MM.1S (cell line): ENCODE measurements around the gene TCERG1L.

Experiments
- DNase-seq: peaks from one replicate; pipeline ENCODE4 v3.0.0-alpha.2; 2015
- H2AFZ ChIP-seq: fragments of 300-600 bp; sonication (generic); 2 replicates; pipeline ENCODE4 v1.6.0; 2016; ENCODE audit warnings: antibody characterized with exemption, low read length
- H3F3A ChIP-seq: fragments of 300-600 bp; sonication (generic); 2 replicates; pipeline ENCODE4 v1.6.1; 2016; ENCODE audit warnings: mild to moderate bottlenecking, antibody characterized with exemption, low read length, moderate library complexity, mixed read lengths; ENCODE audit not compliant: insufficient read depth
- H3K27ac ChIP-seq: fragments of 300-600 bp; sonication (generic); 2 replicates; pipeline ENCODE4 v1.5.1; 2016; ENCODE audit warnings: mild to moderate bottlenecking, low read length
- H3K27me3 ChIP-seq: fragments of 300-600 bp; sonication (generic); replicated peaks from 2 replicates; pipeline ENCODE4 v1.6.0; 2016; ENCODE audit warnings: low read length; ENCODE audit not compliant: insufficient read depth
- H3K36me3 ChIP-seq: fragments of 300-600 bp; sonication (generic); replicated peaks from 2 replicates; pipeline ENCODE4 v1.6.1; 2016; ENCODE audit warnings: mild to moderate bottlenecking, low read length, mixed read lengths; ENCODE audit not compliant: insufficient read depth
- H3K4me1 ChIP-seq: fragments of 300-600 bp; sonication (generic); 2 replicates; pipeline ENCODE4 v1.6.1; 2016; ENCODE audit warnings: low read length, mixed read lengths
- H3K4me2 ChIP-seq: fragments of 300-600 bp; sonication (generic); 2 replicates; pipeline ENCODE4 v1.6.0; 2016; ENCODE audit warnings: low read depth, low read length
- H3K4me3 ChIP-seq: fragments of 300-600 bp; sonication (generic); 2 replicates; pipeline ENCODE4 v1.5.1; 2016; ENCODE audit warnings: low read length, mixed read lengths
- H3K79me2 ChIP-seq: fragments of 300-600 bp; sonication (generic); 2 replicates; pipeline ENCODE4 v1.6.1; 2016; ENCODE audit warnings: mixed run types, low read length, mixed read lengths
- H3K9ac ChIP-seq: fragments of 300-600 bp; sonication (generic); 2 replicates; pipeline ENCODE4 v1.6.1; 2016; ENCODE audit warnings: low read length, mixed read lengths
- H3K9me2 ChIP-seq: fragments of 300-600 bp; sonication (generic); replicated peaks from 2 replicates; pipeline ENCODE4 v1.6.1; 2016; ENCODE audit warnings: mild to moderate bottlenecking, low read length, mixed read lengths; ENCODE audit not compliant: insufficient read depth
- H3K9me3 ChIP-seq: fragments of 300-600 bp; sonication (generic); replicated peaks from 2 replicates; pipeline ENCODE4 v1.6.1; 2016; ENCODE audit warnings: mild to moderate bottlenecking, low read length, mixed read lengths; ENCODE audit not compliant: insufficient read depth
- H4K20me1 ChIP-seq: fragments of 300-600 bp; sonication (generic); 2 replicates; pipeline ENCODE4 v1.6.1; 2016; ENCODE audit warnings: mild to moderate bottlenecking, low read length, moderate library complexity, mixed read lengths; ENCODE audit not compliant: insufficient read depth
- EZH2 ChIP-seq: fragments of 300-600 bp; sonication (generic); optimal IDR thresholded peaks from 2 replicates; pipeline ENCODE3; 2017; ENCODE audit warnings: low read depth, mild to moderate bottlenecking, antibody characterized with exemption, low read length, mixed read lengths
- EZH2phosphoT487 ChIP-seq: fragments of 300-600 bp; sonication (generic); IDR thresholded peaks from 2 replicates; pipeline ENCODE4 v1.6.1; 2018; ENCODE audit warnings: antibody characterized with exemption, low read length
- TF ChIP-seq, protein P1 (sequence below): fragments of 300-600 bp; sonication (generic); IDR thresholded peaks from 2 replicates; pipeline ENCODE4 v1.5.1; 2016; ENCODE audit warnings: antibody characterized with exemption, low read length, mixed read lengths

TCERG1L gene

DNA sequence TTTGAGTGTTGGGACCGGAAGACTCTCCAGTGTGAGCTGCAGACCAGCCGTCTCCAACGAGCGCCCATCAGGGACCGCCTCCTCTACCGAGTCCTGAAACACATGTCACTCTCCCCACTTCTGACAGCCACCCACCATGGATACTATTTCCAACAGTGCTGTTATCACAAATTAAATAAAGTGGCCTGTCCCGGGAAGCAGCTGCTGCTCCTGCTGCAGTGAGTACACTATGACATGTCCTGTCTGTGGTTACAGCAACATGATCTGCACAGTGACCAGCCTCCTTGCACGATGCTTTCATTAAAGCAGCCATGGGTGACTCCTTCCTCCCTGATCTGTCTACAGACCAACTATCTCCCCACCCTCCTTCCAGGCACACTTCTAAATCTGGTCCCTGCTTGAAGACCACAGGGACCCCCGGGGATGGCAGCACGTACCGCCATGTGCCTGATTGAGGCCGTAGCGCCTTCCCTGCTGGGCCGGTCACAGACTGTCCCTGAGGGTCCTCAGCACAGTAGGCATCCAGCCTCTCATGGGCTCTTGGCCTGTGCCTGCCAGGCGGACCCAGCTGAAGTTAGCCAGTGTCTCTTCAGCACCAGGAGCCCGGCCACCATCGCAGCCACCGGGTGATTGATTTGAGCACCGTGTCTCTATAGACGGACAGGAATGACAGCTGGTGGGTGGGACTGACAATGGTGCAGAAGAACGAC lies 58.8 kb downstream of the TCERG1L start:
- Histone ChIP-seq H3K4me1 (no peaks in the 10 kb centered on the region), H3K9me2 (no peaks in the 10 kb centered on the region), H3F3A (no peaks in the 10 kb centered on the region), H3K79me2 (no peaks in the 10 kb centered on the region), H3K4me3 (no peak overlapping the region), H2AFZ (no peak overlapping the region), H3K27ac (no peak overlapping the region), H3K9me3 (no peaks in the 10 kb centered on the region), H3K27me3 (no peaks in the 10 kb centered on the region), H3K36me3 (no peaks in the 10 kb centered on the region), H3K4me2 (no peak overlapping the region), H4K20me1 (no peaks in the 10 kb centered on the region), H3K9ac (no peak overlapping the region)
- TF ChIP-seq, protein P1, sequence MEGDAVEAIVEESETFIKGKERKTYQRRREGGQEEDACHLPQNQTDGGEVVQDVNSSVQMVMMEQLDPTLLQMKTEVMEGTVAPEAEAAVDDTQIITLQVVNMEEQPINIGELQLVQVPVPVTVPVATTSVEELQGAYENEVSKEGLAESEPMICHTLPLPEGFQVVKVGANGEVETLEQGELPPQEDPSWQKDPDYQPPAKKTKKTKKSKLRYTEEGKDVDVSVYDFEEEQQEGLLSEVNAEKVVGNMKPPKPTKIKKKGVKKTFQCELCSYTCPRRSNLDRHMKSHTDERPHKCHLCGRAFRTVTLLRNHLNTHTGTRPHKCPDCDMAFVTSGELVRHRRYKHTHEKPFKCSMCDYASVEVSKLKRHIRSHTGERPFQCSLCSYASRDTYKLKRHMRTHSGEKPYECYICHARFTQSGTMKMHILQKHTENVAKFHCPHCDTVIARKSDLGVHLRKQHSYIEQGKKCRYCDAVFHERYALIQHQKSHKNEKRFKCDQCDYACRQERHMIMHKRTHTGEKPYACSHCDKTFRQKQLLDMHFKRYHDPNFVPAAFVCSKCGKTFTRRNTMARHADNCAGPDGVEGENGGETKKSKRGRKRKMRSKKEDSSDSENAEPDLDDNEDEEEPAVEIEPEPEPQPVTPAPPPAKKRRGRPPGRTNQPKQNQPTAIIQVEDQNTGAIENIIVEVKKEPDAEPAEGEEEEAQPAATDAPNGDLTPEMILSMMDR = no peak
- no peak for TF ChIP-seq EZH2
- no peak for TF ChIP-seq EZH2phosphoT487
- DNase-seq = no peak

DNA sequence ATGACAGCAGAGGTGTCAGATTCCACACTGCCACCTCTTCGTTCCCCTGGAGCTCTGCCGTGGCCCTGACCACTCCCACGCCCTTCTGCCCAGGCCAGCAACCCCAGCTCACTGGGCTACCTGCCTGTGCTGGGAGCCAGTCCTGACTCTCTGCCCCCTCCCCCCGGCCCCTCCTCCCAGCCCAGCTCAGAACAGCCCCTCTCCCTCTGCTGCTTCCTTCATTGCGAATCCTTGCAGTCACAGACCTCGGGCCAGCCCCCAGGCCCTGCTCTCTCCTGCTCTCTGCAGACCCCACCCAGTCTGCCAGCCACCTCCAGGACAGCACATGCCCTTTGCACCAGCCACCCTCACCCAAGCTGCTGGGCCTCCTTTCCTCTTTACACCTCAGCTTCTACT lies 60.4 kb downstream of the TCERG1L start:
- TF ChIP-seq EZH2 (no peak), EZH2phosphoT487 (no peak)
- Histone ChIP-seq H3K9me2 (no peaks in the 10 kb centered on the region), H3F3A (no peaks in the 10 kb centered on the region), H3K27ac (no peak overlapping the region), H3K4me2 (no peak overlapping the region), H3K4me3 (no peak overlapping the region), H3K9ac (no peak overlapping the region), H3K9me3 (no peaks in the 10 kb centered on the region), H4K20me1 (no peaks in the 10 kb centered on the region), H2AFZ (no peak overlapping the region), H3K36me3 (no peaks in the 10 kb centered on the region), H3K27me3 (no peaks in the 10 kb centered on the region), H3K4me1 (no peaks in the 10 kb centered on the region), H3K79me2 (no peaks in the 10 kb centered on the region)
- DNase-seq = no peak

DNA sequence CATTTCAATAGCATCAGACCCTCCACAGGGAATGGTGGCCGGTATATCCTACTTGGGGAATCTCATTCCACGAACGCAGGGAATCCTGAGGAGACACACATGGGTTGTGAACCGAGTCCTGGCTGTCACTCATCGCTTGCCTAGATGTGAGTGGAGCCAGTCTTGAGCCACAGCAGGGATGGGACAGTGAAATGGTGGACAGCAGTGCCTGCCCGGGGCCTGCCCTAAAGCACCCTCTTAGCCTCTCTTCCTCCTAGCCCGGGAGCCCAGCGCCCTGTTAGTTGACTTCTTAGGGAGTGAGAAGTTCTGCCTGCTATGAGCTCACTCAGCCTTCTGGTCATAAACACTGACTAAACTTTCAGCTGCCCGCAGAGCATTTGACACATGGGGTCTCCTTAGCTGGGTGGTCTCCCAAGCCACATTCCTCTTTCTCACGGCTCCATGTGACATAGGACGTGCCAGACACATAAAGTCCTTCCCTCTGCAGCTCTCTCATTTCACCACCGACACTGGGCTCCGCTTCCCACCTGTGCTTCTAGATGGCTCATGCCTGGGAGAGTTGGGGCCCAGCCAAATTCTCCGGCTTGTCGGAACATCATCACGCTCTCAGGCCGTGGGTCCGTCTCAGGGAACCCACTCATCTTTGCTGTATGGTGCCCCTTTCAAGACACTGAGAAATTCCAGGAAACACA lies 60.9 kb downstream of the TCERG1L start:
- no peaks in the 10 kb centered on the region for H3K9me2 ChIP-seq
- no peaks in the 10 kb centered on the region for H4K20me1 ChIP-seq
- H3K4me1 ChIP-seq = no peaks in the 10 kb centered on the region

More for the DNA sequence above, 60.9 kb downstream of the TCERG1L start:
- Histone ChIP-seq H3K27ac (no peak overlapping the region), H3K9ac (no peak overlapping the region), H3F3A (no peaks in the 10 kb centered on the region), H3K9me3 (no peaks in the 10 kb centered on the region), H2AFZ (no peak overlapping the region), H3K79me2 (no peaks in the 10 kb centered on the region), H3K27me3 (no peaks in the 10 kb centered on the region), H3K4me3 (no peak overlapping the region), H3K36me3 (no peaks in the 10 kb centered on the region), H3K4me2 (no peak overlapping the region)
- no peak for DNase-seq
- TF ChIP-seq, protein P1 = no peak
- TF ChIP-seq EZH2phosphoT487 (no peak), EZH2 (no peak)
